A549 treated with CORT108297 at 1 μM for 4 hours (cell line): ENCODE measurements around the gene NDUFB10. TPM values are rescaled to one million over a fixed set of nuclear protein-coding genes. Genes with fewer than 3 reads are reported as not detected.

Source experiments
- total RNA-seq: library from RNA; stranded (reverse); fragments of 200-300 nt; extraction: Qiagen RNA extraction; gene quantifications from 5 replicates; pipeline ENCODE4 v1.2.3, GENCODE V29; 2022

The NDUFB10 gene
- total RNA-seq: 230 to 308 TPM (median 254 TPM) in 5 replicates

DNA sequence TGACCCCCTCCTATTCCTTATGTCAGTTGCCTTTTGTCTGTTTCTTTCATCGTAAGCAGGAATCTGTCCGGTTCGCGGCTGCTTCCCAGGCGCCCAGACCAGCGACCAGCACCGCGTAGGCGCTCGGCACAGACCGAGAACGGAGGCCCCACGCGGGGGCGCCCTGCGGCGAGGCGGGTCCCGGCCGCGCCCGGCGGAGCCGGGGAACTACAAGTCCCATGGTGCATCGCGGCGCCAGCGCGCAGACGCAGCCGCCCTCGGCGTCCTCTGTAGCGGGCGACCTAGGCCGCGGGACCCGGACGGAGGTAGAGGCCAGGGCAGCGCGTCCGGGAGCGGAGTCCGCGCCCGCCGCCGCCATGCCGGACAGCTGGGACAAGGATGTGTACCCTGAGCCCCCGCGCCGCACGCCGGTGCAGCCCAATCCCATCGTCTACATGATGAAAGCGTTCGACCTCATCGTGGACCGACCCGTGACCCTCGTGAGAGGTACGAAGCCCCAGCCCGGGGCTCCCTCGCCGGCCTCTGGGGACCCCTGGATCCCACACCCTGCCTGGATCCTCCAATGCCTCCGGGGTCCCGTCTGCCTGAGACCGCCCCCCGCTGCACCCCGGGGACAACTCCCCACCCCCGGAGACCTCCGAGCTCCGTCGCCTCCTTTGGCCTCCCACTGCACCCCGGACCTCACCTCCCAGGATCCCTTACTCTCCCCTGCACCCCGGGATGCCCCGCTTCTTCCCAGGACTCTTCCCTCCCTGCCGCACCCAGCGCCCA, at the start of gene NDUFB10:
Gene NDUFB10, plus strand, starts transcription at position 270 of the 771 bp plus-strand sequence. Its CDS starts 87 bp downstream, at position 357.

DNA sequence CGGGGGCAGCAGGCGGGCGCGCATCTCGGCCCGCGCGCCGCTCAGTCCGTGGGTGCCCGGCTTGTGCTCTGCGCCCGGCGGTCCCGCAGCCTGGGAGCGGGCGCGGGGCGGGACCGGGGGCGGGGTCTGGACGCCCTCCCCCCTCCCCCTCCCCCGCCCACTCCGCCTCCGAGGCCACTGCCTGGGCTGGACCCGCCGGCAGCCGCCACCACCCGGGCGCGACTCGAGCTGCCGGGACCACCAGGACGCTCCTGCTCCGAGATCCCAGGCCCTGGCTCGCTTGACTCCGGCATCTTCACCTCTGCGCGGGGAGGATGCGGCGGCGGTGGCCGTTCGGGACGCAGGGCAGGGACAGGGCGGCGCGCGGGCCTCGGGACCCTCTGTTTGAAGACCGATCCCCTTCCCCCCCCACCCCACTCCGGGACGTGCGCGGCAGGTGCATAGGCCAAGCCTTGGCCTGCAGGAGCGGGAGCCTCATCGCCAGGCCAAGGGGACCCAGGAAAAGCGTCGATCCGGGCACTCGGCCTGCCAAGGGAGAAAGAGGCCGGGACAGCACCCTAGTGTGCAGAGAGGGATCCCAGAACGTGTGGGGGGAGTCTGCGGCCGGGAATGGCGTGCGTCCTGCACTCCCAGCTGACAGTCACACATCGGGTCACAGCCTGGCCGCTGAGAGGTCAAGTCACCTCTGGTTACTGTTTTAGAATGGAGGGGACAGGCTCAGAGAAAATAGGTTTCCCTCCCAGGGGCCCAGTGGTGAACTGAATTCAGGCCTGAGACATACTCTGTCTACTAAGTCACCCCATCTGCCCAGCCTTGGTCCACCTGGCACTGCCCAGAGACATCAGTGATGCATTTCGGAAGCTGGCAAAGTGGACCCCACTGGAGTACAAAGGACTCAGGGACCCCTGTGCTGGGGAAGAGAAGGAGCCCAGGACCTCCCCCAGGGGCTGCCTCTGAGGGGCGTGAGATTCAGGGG, 40.7 kb upstream of the NDUFB10 start, which contains the start of gene HS3ST6:
Gene HS3ST6, minus strand, starts transcription at position 65 of the 976 bp plus-strand sequence. CDS start 92 bp downstream, outside the sequence.

DNA sequence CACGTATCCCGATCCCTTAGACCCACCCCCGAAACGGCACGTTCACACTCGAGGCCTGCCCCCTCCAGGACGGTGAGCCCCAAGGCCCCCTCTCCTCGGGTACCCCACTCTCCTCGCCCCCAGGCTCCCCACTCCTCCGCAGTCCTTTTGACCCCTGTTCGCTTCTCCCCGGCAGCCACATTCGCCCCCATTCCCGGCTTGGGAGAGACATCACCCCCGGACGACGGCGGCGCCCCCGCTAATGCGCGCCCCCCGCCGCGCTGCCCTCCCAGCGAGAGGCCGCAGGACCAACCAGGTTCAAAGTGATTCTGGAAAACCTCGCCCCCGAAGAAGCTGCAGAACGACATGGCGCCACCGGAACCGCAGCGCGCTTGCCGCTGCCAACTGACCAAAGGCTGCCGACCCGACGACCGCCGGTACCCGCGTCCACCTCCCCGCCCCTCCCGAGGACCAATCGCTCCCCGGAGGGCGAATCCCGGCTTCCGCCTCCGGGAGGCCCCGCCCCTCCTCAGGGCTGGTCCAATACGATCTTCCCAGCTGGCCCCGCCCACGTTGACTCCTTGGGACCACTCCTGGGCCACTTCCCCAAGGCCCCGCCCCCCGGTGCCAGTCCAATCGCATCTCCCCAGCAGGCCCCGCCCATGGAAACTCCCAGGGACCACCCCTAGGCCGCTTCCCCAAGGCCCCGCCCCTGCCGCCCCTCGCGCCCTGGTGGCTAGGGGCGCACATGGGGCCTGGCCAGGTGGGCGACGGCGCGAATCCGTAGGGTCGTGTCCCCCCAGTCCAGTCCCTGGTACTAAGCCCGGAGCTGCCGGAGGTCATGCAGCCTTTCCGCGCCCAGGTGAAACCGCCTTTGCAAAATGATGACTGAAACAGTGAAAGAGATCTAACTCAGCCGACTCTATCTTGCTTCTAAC, 16.3 kb upstream of the NDUFB10 start, which contains the start of gene MSRB1:
Gene MSRB1, minus strand, starts transcription at position 390 of the 917 bp plus-strand sequence. Its CDS starts 43 bp downstream, at position 347.

DNA sequence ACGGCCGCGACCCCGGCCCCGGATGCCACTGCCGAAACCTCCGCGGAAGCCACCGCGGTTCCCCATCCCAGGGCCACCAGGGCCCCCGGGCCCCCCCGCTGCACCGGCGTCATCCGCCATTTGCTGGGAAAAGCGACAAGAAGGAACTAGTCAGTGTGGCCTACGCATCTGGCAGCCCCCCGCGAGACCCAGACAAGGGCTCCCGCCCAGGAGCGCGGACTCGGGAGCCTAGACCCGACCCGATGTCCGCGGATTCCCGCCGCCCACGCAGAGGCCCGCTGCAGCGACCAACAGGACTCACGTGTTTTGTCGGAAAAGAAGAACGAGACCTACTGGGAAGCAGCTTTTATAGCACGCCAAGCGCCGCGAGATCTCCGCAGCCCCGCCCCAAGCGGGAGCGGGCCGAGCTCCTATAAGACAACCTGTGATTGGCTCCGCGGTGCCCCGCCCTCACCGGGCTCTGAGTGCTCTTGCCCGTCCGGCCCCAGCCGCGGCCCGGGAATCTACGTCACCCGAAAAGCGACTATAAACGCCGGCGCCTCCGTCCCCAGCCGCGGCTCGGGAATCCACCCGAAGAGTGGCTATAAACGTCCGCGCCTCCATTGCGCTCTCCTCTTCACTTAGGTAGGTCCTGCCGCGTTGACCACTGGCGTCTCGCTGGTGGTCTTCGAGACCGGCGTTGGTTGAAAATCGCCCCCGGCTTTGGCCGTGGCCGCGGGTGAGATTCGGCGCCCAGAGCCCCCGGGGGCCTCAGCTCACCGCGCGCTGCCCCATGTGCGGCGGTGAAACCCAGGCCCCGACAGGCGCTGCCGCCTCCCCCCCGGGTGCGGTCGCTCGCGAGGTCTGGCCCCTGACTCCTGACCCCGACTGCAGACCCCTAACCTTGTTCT, 5.4 kb downstream of the NDUFB10 start, which contains the start of gene RPS2:
Gene RPS2, minus strand, starts transcription at position 321 of the 890 bp plus-strand sequence. Its CDS starts 201 bp downstream, at position 120.

DNA sequence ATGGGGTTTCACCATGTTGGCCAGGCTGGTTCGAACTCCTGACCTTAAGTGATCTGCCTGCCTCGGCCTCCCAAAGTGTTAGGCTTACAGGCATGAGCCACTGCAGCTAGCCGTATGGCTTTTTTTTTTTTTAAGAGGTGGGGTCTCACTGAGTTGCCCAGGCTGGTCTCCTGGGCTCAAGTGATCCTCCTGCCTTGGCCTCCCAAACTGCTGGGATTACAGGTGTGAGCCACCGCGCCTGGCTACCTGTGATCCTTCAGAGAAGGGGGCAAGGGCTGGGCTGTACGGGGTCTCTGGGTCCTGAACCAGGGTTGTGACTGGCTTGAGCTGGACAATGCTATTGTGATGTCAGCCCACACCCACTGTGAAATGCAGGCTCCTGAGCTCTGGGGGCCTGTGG, 7.1 kb downstream of the NDUFB10 start, which contains the start of gene RNF151:
Gene RNF151, plus strand, starts transcription at position 397 of the 400 bp plus-strand sequence. CDS start 26 bp downstream, outside the sequence.

DNA sequence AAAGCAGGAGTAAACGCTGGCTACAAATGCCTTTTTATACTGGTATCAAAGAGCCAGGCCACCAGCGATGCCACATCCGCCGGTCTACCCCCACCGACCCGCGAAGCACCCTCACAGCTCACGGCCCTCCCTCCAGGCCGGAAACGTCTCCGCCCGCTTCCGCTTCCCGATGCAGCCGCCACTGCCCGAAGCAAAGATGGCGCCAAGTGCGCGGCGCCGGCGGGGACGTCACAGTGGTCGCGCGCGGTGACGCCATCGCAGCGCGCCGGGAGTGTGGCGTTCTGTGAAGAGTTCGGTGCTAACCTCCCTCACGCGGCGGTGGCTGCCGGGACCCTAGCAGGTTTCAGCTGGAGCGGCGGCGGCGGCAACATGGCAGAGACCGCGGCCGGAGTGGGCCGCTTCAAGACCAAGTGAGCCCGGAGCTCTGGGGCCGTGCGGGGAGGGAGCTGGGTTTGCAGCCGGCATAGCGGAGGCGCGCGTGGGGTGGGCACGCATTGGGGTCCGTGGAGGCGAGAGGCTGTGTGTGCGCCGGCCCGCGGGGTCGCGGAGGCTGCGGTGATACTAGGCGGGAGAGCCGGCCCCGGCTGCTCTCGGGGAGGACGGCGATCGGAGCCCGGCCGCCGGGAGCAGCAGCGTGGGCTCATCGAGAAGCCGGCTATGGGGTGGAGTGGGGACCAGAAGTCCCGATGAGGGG, 12.6 kb downstream of the NDUFB10 start, which contains the start of gene TBL3:
Gene TBL3, plus strand, starts transcription at position 258 of the 694 bp plus-strand sequence. Its CDS starts 112 bp downstream, at position 370.

DNA sequence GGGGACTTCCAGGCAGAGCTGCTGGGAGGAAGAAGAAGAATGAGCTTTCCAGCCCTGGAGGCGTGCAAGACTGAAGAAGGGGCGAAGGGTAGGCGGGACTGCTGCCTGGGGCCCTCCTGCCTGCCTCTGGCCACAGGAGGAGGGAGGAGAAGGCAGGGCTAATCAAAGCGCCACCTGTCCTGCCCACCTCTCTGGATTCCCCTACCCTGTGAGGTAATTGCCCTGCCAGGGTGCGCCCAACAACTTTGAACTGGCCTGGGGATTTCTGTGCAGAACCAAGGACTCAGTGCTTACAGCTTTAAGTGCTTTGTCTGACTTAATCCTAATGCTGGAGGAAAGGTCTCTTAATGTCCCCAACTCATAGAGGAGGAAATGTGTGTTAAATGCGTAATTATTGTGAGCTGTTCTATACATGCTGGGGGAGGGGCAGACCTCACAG, 22.1 kb downstream of the NDUFB10 start, which contains the start of gene NOXO1:
Gene NOXO1, minus strand, starts transcription at position 72 of the 439 bp plus-strand sequence. CDS start 290 bp downstream, outside the sequence.

DNA sequence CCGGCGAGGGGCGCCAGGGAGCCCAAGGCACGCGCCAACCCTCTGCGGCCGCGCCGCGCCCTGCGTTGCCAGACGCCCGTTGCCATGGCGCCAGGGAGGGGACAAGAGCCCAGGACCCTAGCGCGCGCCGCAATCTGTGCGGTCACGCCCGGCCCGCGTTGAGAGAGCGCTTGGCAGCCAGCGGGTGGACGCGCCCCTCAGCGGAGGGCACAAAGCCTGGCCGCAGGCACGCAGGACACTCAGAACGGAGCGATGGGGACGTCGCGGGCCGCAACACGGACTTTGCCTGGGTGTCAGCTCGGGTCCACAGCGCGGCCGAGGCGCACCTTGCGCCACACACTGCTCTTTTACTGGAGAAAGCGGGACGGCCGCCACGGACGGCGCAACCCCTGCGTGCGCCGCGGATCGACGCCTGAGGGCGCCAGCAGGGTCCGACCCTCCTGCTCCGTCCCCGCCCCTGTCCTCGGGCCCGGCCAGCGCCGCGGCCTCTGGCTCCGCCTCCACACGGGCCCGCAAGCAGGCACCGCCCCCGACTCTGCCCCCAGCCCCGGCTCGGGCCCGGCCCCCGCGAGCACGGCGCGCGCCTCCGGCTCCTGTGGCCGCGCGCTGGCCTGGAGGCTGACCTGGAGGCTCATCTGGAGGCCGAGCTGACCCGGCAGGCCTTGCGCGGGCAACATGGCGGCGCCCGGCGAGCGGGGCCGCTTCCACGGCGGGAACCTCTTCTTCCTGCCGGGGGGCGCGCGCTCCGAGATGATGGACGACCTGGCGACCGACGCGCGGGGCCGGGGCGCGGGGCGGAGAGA, 24.4 kb downstream of the NDUFB10 start, which contains the start of gene GFER:
Gene GFER, plus strand, starts transcription at position 650 of the 803 bp plus-strand sequence. Its CDS starts 26 bp downstream, at position 676.

DNA sequence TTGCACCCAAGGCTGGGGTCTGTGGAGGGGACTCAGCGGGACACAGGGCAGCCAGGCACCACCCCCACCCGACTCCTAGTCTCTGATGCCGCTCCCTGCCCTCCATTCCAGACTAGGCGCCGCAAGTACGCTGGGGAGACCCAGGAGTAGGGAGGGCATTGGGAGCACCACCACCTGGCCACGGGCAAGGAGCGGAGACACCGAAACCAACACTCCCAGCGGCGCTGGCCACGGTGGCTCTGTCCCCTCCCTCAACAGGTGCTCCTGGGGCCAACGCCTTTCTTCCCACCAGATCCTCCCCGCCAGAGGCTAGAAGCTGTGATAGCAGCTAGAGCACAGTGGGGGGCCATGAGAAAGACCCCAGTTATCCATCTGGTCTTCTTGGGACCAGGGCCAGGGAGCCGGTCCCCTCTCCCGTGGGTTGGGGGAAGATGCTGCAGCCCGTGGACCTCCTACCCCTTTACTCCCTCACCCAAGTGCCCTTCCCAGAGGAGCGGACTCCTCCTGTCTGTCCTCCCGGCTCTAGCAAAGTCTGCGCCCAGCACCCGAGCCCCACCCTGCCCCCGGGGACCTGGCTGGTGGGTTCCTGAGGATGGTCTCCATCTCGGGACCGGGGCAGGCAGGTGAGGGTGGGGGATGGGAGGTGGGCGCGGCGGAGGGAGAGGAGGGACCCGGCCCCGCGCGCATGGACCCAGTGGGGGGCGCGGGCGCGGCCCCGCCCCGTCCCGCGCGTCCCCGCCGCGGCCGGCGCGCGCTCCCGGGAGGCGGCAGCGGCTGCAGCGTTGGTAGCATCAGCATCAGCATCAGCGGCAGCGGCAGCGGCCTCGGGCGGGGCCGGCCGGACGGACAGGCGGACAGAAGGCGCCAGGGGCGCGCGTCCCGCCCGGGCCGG, 30.1 kb downstream of the NDUFB10 start, which contains the start of gene SYNGR3:
Gene SYNGR3, plus strand, starts transcription at position 762 of the 892 bp plus-strand sequence. CDS start 133 bp downstream, outside the sequence.

DNA sequence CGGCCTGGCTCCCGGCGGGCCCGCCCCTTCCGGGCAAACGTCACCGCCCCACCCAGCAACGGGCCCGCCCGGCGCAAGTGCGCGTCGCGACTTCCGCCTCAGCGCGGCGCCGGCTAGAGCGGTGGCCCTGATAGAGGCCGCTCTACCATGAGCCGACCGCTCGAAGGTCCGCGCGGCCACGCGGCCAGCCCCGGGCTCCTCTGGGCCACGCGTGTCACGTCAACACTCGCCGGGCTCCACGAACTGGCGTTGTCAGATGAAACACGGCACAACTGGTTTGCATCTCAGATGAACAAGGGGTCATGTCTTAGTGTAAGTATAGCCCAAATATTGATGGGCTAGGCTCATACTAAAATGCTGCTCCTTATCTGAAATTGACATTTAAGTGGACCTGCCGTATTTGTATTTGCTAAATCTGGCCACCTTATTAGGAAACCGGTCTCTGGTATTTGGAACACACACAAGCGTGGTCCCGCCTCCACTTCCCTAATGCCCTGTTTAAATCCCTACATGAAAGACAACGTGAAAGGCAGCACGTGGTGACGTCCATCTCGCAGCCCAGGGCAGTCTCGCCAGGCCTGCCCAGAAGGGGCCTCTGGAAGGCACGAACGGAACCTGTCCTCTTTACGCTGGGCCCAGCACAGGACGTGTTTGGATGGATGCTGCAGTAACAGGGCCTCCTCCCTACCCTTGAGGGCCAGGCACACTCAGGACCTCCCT, 50.6 kb downstream of the NDUFB10 start, which contains the start of gene ZNF598:
Gene ZNF598, minus strand, starts transcription at position 31 of the 720 bp plus-strand sequence.

Other genes starting within 250 kb of the NDUFB10 start
- 28.9 to 70.0 TPM (median 65.7 TPM) in 5 replicates for gene NME3, start 188.0 kb upstream of the NDUFB10 start, total RNA-seq
- 5.2 to 12.2 TPM (median 10.1 TPM) in 5 replicates for gene EME2, start 186.7 kb upstream of the NDUFB10 start, total RNA-seq
- 153 to 277 TPM (median 252 TPM) in 5 replicates for gene MRPS34, start 186.4 kb upstream of the NDUFB10 start, total RNA-seq
- 15.2 to 28.8 TPM (median 25.6 TPM) in 5 replicates for gene SPSB3, start 177.0 kb upstream of the NDUFB10 start, total RNA-seq
- gene NUBP2, start 176.6 kb upstream of the NDUFB10 start, total RNA-seq: 57.1 to 94.6 TPM (median 90.2 TPM) in 5 replicates
- 0.04 to 0.13 TPM (median 0.08 TPM) in 3 of 5 replicates, not detected in the others for gene IGFALS, start 165.8 kb upstream of the NDUFB10 start, total RNA-seq
- gene HAGH, start 132.7 kb upstream of the NDUFB10 start, total RNA-seq: 58.3 to 76.8 TPM (median 69.0 TPM) in 5 replicates
- 47.7 to 53.9 TPM (median 52.3 TPM) in 5 replicates for gene FAHD1, start 132.3 kb upstream of the NDUFB10 start, total RNA-seq
- gene MEIOB, start 87.4 kb upstream of the NDUFB10 start, total RNA-seq: 1.7 to 2.3 TPM (median 1.9 TPM) in 5 replicates
- 1.6 to 3.9 TPM (median 3.0 TPM) in 5 replicates for gene HS3ST6, start 41.1 kb upstream of the NDUFB10 start, total RNA-seq
- 25.7 to 36.5 TPM (median 34.4 TPM) in 5 replicates for gene MSRB1, start 16.3 kb upstream of the NDUFB10 start, total RNA-seq
- not detected in 5 replicates for gene RPL3L, start 4.8 kb upstream of the NDUFB10 start, total RNA-seq
- 3,823 to 5,639 TPM (median 5,518 TPM) in 5 replicates for gene RPS2, start 5.3 kb downstream of the NDUFB10 start, total RNA-seq
- gene RNF151, start 7.3 kb downstream of the NDUFB10 start, total RNA-seq: 0.10 TPM in 1 of 5 replicates, not detected in the others
- gene TBL3, start 12.5 kb downstream of the NDUFB10 start, total RNA-seq: 32.8 to 46.2 TPM (median 39.0 TPM) in 5 replicates
- 0.09 to 0.52 TPM (median 0.21 TPM) in 5 replicates for gene NOXO1, start 21.9 kb downstream of the NDUFB10 start, total RNA-seq
- 21.3 to 45.6 TPM (median 42.0 TPM) in 5 replicates for gene GFER, start 24.7 kb downstream of the NDUFB10 start, total RNA-seq
- 5.5 to 9.7 TPM (median 8.2 TPM) in 5 replicates for gene SYNGR3, start 30.4 kb downstream of the NDUFB10 start, total RNA-seq
- gene ZNF598, start 50.3 kb downstream of the NDUFB10 start, total RNA-seq: 45.4 to 65.2 TPM (median 62.1 TPM) in 5 replicates
- gene NPW, start 60.2 kb downstream of the NDUFB10 start, total RNA-seq: 0.87 to 1.3 TPM (median 1.1 TPM) in 5 replicates
- gene NHERF2, start 67.4 kb downstream of the NDUFB10 start, total RNA-seq: 43.6 to 63.6 TPM (median 62.0 TPM) in 5 replicates
- 37.5 to 51.5 TPM (median 47.5 TPM) in 5 replicates for gene NTHL1, start 88.3 kb downstream of the NDUFB10 start, total RNA-seq
- 26.6 to 43.3 TPM (median 38.2 TPM) in 5 replicates for gene TSC2, start 88.4 kb downstream of the NDUFB10 start, total RNA-seq
- 36.3 to 64.1 TPM (median 59.9 TPM) in 5 replicates for gene PKD1, start 176.4 kb downstream of the NDUFB10 start, total RNA-seq
- gene RAB26, start 189.1 kb downstream of the NDUFB10 start, total RNA-seq: 2.4 to 4.6 TPM (median 3.5 TPM) in 5 replicates
- 40.5 to 59.7 TPM (median 53.3 TPM) in 5 replicates for gene TRAF7, start 196.2 kb downstream of the NDUFB10 start, total RNA-seq
- gene CASKIN1, start 237.1 kb downstream of the NDUFB10 start, total RNA-seq: 0.32 to 0.66 TPM (median 0.56 TPM) in 5 replicates
- gene MLST8, start 245.9 kb downstream of the NDUFB10 start, total RNA-seq: 42.1 to 58.2 TPM (median 51.9 TPM) in 5 replicates